ENCODE results near the gene SUPT20H.

SUPT20H gene

GRCh38 chr13:37011788-37012187, 47.7 kb downstream of the SUPT20H start:
- Histone ChIP-seq H3K4me2 (ENCODE audit: low read depth, low read length, poor library complexity, severe bottlenecking) (no peak overlapping the region), H2AFZ (ENCODE audit: low read depth, low read length, severe bottlenecking) (no peak overlapping the region), H3K27me3 (ENCODE audit: low read length) (no peaks in the 10 kb centered on the region), H3K9me3 (ENCODE audit: insufficient read depth, low read length) (no peaks in the 10 kb centered on the region), H3F3A (ENCODE audit: insufficient read depth) (peaks cover 45% of the 10 kb centered on the region), H3K4me3 (ENCODE audit: insufficient read depth, low read length, poor library complexity, severe bottlenecking) (no peak overlapping the region), H3K9ac (ENCODE audit: low read length) (no peak overlapping the region), H3K79me2 (ENCODE audit: insufficient read depth, low read length) (peaks cover 7% of the 10 kb centered on the region), H3K27ac (ENCODE audit: low read depth, low read length) (no peak overlapping the region), H3K36me3 (ENCODE audit: low read length) (peaks cover 80% of the 10 kb centered on the region), H4K20me1 (ENCODE audit: low read depth, low read length) (peaks cover 4% of the 10 kb centered on the region; the same call in 1 of the 2 replicates), H3K9me2 (replicated peaks; ENCODE audit: insufficient read depth, low read length) (no peaks in the 10 kb centered on the region)
- TF ChIP-seq, protein P1, sequence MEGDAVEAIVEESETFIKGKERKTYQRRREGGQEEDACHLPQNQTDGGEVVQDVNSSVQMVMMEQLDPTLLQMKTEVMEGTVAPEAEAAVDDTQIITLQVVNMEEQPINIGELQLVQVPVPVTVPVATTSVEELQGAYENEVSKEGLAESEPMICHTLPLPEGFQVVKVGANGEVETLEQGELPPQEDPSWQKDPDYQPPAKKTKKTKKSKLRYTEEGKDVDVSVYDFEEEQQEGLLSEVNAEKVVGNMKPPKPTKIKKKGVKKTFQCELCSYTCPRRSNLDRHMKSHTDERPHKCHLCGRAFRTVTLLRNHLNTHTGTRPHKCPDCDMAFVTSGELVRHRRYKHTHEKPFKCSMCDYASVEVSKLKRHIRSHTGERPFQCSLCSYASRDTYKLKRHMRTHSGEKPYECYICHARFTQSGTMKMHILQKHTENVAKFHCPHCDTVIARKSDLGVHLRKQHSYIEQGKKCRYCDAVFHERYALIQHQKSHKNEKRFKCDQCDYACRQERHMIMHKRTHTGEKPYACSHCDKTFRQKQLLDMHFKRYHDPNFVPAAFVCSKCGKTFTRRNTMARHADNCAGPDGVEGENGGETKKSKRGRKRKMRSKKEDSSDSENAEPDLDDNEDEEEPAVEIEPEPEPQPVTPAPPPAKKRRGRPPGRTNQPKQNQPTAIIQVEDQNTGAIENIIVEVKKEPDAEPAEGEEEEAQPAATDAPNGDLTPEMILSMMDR (IDR thresholded peaks at IDR 0.05; ENCODE audit: insufficient read depth, low read length, poor library complexity, severe bottlenecking) = no peak
- TF ChIP-seq EZH2phosphoT487 (conservative IDR thresholded peaks at IDR 0.05; ENCODE audit: low read length) = no peak

DNA sequence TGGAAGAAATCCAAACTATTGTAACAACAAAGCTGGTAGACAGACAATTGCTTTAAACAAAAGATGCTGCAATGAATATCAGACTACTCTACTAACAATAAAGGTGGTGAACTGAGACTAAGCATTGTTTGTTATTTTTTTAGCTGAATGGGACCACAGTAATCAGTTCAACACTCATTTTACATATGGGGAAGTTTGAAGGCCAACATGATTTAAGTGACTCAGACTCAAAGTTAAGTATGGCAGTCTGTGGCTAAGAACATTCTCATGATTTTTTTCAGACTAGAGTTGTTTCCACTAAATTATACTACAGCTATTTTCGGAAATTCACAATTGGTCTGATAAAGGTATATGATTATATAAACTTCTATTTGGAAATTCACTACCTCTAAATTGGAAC, 48.5 kb downstream of the SUPT20H start:
- Histone ChIP-seq H3K9me2 (replicated peaks; ENCODE audit: insufficient read depth, low read length) (no peaks in the 10 kb centered on the region), H3K9me3 (ENCODE audit: insufficient read depth, low read length) (no peaks in the 10 kb centered on the region)

GRCh38 chr13:37010424-37010823, 49.1 kb downstream of the SUPT20H start:
- Histone ChIP-seq H3F3A (ENCODE audit: insufficient read depth) (peaks cover 55% of the 10 kb centered on the region), H3K9ac (ENCODE audit: low read length) (no peak overlapping the region), H2AFZ (ENCODE audit: low read depth, low read length, severe bottlenecking) (no peak overlapping the region), H3K4me3 (ENCODE audit: insufficient read depth, low read length, poor library complexity, severe bottlenecking) (no peak overlapping the region), H3K36me3 (ENCODE audit: low read length) (peaks cover 80% of the 10 kb centered on the region), H3K27me3 (ENCODE audit: low read length) (no peaks in the 10 kb centered on the region), H3K9me3 (ENCODE audit: insufficient read depth, low read length) (no peaks in the 10 kb centered on the region), H3K79me2 (ENCODE audit: insufficient read depth, low read length) (peaks cover 10% of the 10 kb centered on the region), H4K20me1 (ENCODE audit: low read depth, low read length) (peaks cover 4% of the 10 kb centered on the region; the same call in 1 of the 2 replicates), H3K9me2 (replicated peaks; ENCODE audit: insufficient read depth, low read length) (no peaks in the 10 kb centered on the region), H3K4me2 (ENCODE audit: low read depth, low read length, poor library complexity, severe bottlenecking) (no peak overlapping the region), H3K27ac (ENCODE audit: low read depth, low read length) (no peak overlapping the region)
- TF ChIP-seq EZH2phosphoT487 (conservative IDR thresholded peaks at IDR 0.05; ENCODE audit: low read length) = no peak

More for the DNA sequence above, 48.5 kb downstream of the SUPT20H start:
- Histone ChIP-seq H4K20me1 (ENCODE audit: low read depth, low read length) (peaks cover 4% of the 10 kb centered on the region; the same call in 1 of the 2 replicates), H3K4me2 (ENCODE audit: low read depth, low read length, poor library complexity, severe bottlenecking) (no peak overlapping the region), H3K79me2 (ENCODE audit: insufficient read depth, low read length) (peaks cover 10% of the 10 kb centered on the region), H3K9ac (ENCODE audit: low read length) (no peak overlapping the region), H2AFZ (ENCODE audit: low read depth, low read length, severe bottlenecking) (no peak overlapping the region), H3K27ac (ENCODE audit: low read depth, low read length) (no peak overlapping the region), H3K27me3 (ENCODE audit: low read length) (no peaks in the 10 kb centered on the region), H3F3A (ENCODE audit: insufficient read depth) (peaks cover 53% of the 10 kb centered on the region), H3K4me3 (ENCODE audit: insufficient read depth, low read length, poor library complexity, severe bottlenecking) (no peak overlapping the region), H3K36me3 (ENCODE audit: low read length) (peaks cover 82% of the 10 kb centered on the region)
- TF ChIP-seq, protein P1 (IDR thresholded peaks at IDR 0.05; ENCODE audit: insufficient read depth, low read length, poor library complexity, severe bottlenecking) = no peak
- TF ChIP-seq EZH2phosphoT487 (conservative IDR thresholded peaks at IDR 0.05; ENCODE audit: low read length) = no peak

DNA sequence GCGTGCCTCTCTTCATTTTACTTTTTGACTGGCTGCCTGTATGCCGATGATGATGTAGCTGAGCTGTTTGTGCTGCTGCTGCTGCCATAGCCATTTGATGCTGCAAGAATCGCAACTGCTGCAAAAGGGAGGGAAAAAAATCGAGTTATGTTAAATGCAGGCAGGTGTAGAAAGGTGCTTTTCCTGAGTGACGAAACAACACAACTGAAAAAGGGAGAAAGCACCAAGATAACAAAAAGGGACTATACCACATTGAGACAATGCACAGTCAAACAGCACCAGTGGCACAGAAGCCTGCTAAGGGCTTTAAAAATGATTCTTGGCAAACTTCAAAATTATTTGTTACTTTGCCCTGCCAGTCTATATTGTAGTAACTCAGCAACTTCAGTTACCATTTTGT, 49.8 kb downstream of the SUPT20H start:
- TF ChIP-seq, protein P1 (IDR thresholded peaks at IDR 0.05; ENCODE audit: insufficient read depth, low read length, poor library complexity, severe bottlenecking) = no peak
- TF ChIP-seq EZH2phosphoT487 (conservative IDR thresholded peaks at IDR 0.05; ENCODE audit: low read length) = no peak
- Histone ChIP-seq H3K4me2 (ENCODE audit: low read depth, low read length, poor library complexity, severe bottlenecking) (no peak overlapping the region), H3K9me3 (ENCODE audit: insufficient read depth, low read length) (no peaks in the 10 kb centered on the region), H3K36me3 (ENCODE audit: low read length) (peaks cover 82% of the 10 kb centered on the region), H3K27me3 (ENCODE audit: low read length) (no peaks in the 10 kb centered on the region), H3K79me2 (ENCODE audit: insufficient read depth, low read length) (peaks cover 11% of the 10 kb centered on the region), H3K9me2 (replicated peaks; ENCODE audit: insufficient read depth, low read length) (no peaks in the 10 kb centered on the region), H3K4me3 (ENCODE audit: insufficient read depth, low read length, poor library complexity, severe bottlenecking) (no peak overlapping the region), H3F3A (ENCODE audit: insufficient read depth) (peaks cover 59% of the 10 kb centered on the region), H3K9ac (ENCODE audit: low read length) (no peak overlapping the region), H2AFZ (ENCODE audit: low read depth, low read length, severe bottlenecking) (no peak overlapping the region), H3K27ac (ENCODE audit: low read depth, low read length) (no peak overlapping the region), H4K20me1 (ENCODE audit: low read depth, low read length) (peaks cover 4% of the 10 kb centered on the region; the same call in 1 of the 2 replicates)
